OCI-LY7 (cell line): ENCODE results near the gene NCK2. TPM values are rescaled to one million over a fixed set of nuclear protein-coding genes. Genes with fewer than 3 reads are reported as not detected.

ENCODE experiments used
- BruUV-seq: library from RNA; stranded (reverse); fragments of 400-500 nt; replicated peaks from 2 replicates; lab custom pipeline; 2021; lab: Mats Ljungman, UMichigan
- CTCF ChIA-PET: fragments of 300-600 bp; sonication (Branson Sonifier 250); formaldehyde crosslinking; loops from one replicate; lab custom pipeline; 2022; ENCODE audit warnings: antibody characterized with exemption; ENCODE audit not compliant: unreplicated experiment; lab: Charles Lee
- POLR2A ChIA-PET: fragments of 300-600 bp; sonication (Branson Sonifier 250); formaldehyde crosslinking; loops from one replicate; lab custom pipeline; 2022; ENCODE audit warnings: antibody characterized with exemption; lab: Charles Lee
- DNase-seq: peaks from one replicate; pipeline ENCODE4 v3.0.0-alpha.2; 2015; ENCODE audit warnings: low spot score
- H2AFZ ChIP-seq: fragments of 200-600 bp; sonication (generic), shearing (Covaris generic); 2 replicates; pipeline ENCODE4 v1.6.1; 2014; ENCODE audit warnings: mild to moderate bottlenecking, antibody characterized with exemption, low read length, moderate library complexity
- H3K27ac ChIP-seq: fragments of 200-600 bp; sonication (generic); 2 replicates; pipeline ENCODE4 v1.5.1; 2014; ENCODE audit warnings: mixed run types, low read depth, mild to moderate bottlenecking, moderate library complexity, low read length, inconsistent platforms; ENCODE audit not compliant: poor library complexity, severe bottlenecking
- H3K36me3 ChIP-seq: fragments of 200-600 bp; sonication (generic); 2 replicates; pipeline ENCODE4 v1.6.1; 2014; ENCODE audit warnings: mild to moderate bottlenecking, antibody characterized with exemption, low read length, moderate library complexity, mixed read lengths; ENCODE audit not compliant: insufficient read depth
- H3K4me1 ChIP-seq: fragments of 200-600 bp; sonication (generic); 2 replicates; pipeline ENCODE4 v1.5.1; 2014; ENCODE audit warnings: mild to moderate bottlenecking, low read length; ENCODE audit not compliant: insufficient read depth, poor library complexity, severe bottlenecking
- H3K4me2 ChIP-seq: fragments of 200-600 bp; sonication (generic); 2 replicates; pipeline ENCODE4 v1.6.1; 2014; ENCODE audit warnings: mild to moderate bottlenecking, low read length
- H3K4me3 ChIP-seq: fragments of 200-600 bp; sonication (generic); 2 replicates; pipeline ENCODE4 v1.5.1; 2014; ENCODE audit warnings: mild to moderate bottlenecking, low read depth, low read length; ENCODE audit not compliant: poor library complexity, severe bottlenecking
- H3K79me2 ChIP-seq: fragments of 200-600 bp; sonication (generic); 2 replicates; pipeline ENCODE4 v1.6.1; 2016; ENCODE audit warnings: low read depth, mild to moderate bottlenecking, low read length, moderate library complexity, mixed read lengths; ENCODE audit not compliant: insufficient read depth
- H3K9me2 ChIP-seq: fragments of 200-600 bp; sonication (generic); 2 replicates; pipeline ENCODE4 v1.6.1; 2016; ENCODE audit warnings: mild to moderate bottlenecking, low read length, mixed read lengths; ENCODE audit not compliant: insufficient read depth
- H3K9me3 ChIP-seq: fragments of 200-600 bp; sonication (generic); 2 replicates; pipeline ENCODE4 v1.6.1; 2014; ENCODE audit warnings: mild to moderate bottlenecking, mixed run types, low read length, mixed read lengths
- H4K20me1 ChIP-seq: fragments of 200-600 bp; sonication (generic); 2 replicates; pipeline ENCODE4 v1.6.1; 2014; ENCODE audit warnings: mild to moderate bottlenecking, antibody characterized with exemption, low read length, moderate library complexity, mixed read lengths; ENCODE audit not compliant: insufficient read depth
- CTCF ChIP-seq: fragments of 200-600 bp; sonication (generic); conservative IDR thresholded peaks from 2 replicates; pipeline ENCODE4 v1.5.1; 2014; ENCODE audit warnings: mild to moderate bottlenecking, antibody characterized with exemption, low read length, moderate library complexity, mixed read lengths
- EZH2phosphoT487 ChIP-seq: fragments of 200-600 bp; sonication (generic); IDR thresholded peaks from 2 replicates; pipeline ENCODE4 v1.6.1; 2018; ENCODE audit warnings: low read depth, borderline replicate concordance, mild to moderate bottlenecking, mixed run types, antibody characterized with exemption, low read length, moderate library complexity, mixed read lengths
- intact Hi-C: fragments of 100-400 bp; cut with micrococcal nuclease; formaldehyde crosslinking; loops from one replicate; pipeline ENCODE4 v1.10.0; 2022; ENCODE audit not compliant: unreplicated experiment
- total RNA-seq, 2 experiments: library from RNA; depleted of rRNA in 1 of 2; stranded (reverse); fragments of >200 nt in 1 of 2; shearing (Covaris generic) in 1 of 2; gene quantifications; 2 replicates each; pipeline ENCODE4 v1.2.3, GENCODE V29; 2014 to 2022

The NCK2 gene
- total RNA-seq, 2 experiments from 2014 or later = 23.4 to 34.2 TPM

- Histone ChIP-seq H3K4me2 (no peak overlapping the region), H3K4me1 (peaks cover 34% of the 10 kb centered on the region), H3K9me2 (no peaks in the 10 kb centered on the region), H3K79me2 (no peaks in the 10 kb centered on the region), H3K9me3 (no peaks in the 10 kb centered on the region), H3K4me3 (no peak overlapping the region), H3K36me3 (peaks cover 3% of the 10 kb centered on the region; the same call in 1 of the 2 replicates), H4K20me1 (no peaks in the 10 kb centered on the region), H3K27ac (no peak overlapping the region), H2AFZ (no peak overlapping the region)
- POLR2A ChIA-PET = no interaction called here
- no TSS peak for BruUV-seq
- no peak for DNase-seq
- TF ChIP-seq EZH2phosphoT487 (no peak), CTCF (no peak)
- CTCF ChIA-PET = no interaction called here
- intact Hi-C loops = loop anchor here (5.0 to 10.0 kb wide), 2 partner anchors 84 to 307 kb away; no protein-coding TSS in a partner anchor
Observed at GRCh38 chr2:105881286-105882136, 136.8 kb downstream of the NCK2 start.

- no peak overlapping the region for H3K4me3 ChIP-seq
- no TSS peak for BruUV-seq
- intact Hi-C loops = loop anchor here (5.0 to 10.0 kb wide), 2 partner anchors 85 to 308 kb away; no protein-coding TSS in a partner anchor
- H3K4me1 ChIP-seq = peaks cover 35% of the 10 kb centered on the region
- H4K20me1 ChIP-seq = no peaks in the 10 kb centered on the region
- TF ChIP-seq EZH2phosphoT487 (no peak), CTCF (no peak)
- ChIA-PET POLR2A (no interaction called here), CTCF (no interaction called here)
- no peak for DNase-seq
- no peaks in the 10 kb centered on the region for H3K9me2 ChIP-seq
- no peak overlapping the region for H2AFZ ChIP-seq
- H3K27ac ChIP-seq = no peak overlapping the region
- H3K4me2 ChIP-seq = no peak overlapping the region
- no peaks in the 10 kb centered on the region for H3K9me3 ChIP-seq
- no peaks in the 10 kb centered on the region for H3K79me2 ChIP-seq
- peaks cover 3% of the 10 kb centered on the region; the same call in 1 of the 2 replicates for H3K36me3 ChIP-seq
Observed at GRCh38 chr2:105882341-105882740, 137.6 kb downstream of the NCK2 start.

GRCh38 chr2:105882920-105883435 is 138.3 kb downstream of the NCK2 start:
- H3K9me3 ChIP-seq = 0 out of 2 replicates have a peak, but pooled peaks cover 1% of the 10 kb centered on the region
- no peak for DNase-seq
- H3K27ac ChIP-seq = no peak overlapping the region
- H3K4me1 ChIP-seq = peaks cover 35% of the 10 kb centered on the region
- ChIA-PET POLR2A (no interaction called here), CTCF (no interaction called here)
- H3K36me3 ChIP-seq = peaks cover 3% of the 10 kb centered on the region; the same call in 1 of the 2 replicates
- no TSS peak for BruUV-seq
- intact Hi-C loops = loop anchor here (5.0 to 10.0 kb wide), 2 partner anchors 86 to 308 kb away; no protein-coding TSS in a partner anchor
- H3K9me2 ChIP-seq = no peaks in the 10 kb centered on the region
- H2AFZ ChIP-seq = no peak overlapping the region
- no peaks in the 10 kb centered on the region for H4K20me1 ChIP-seq
- H3K4me2 ChIP-seq = no peak overlapping the region
- no peak overlapping the region for H3K4me3 ChIP-seq
- TF ChIP-seq EZH2phosphoT487 (no peak), CTCF (no peak)
- H3K79me2 ChIP-seq = no peaks in the 10 kb centered on the region
